HEK293 (cell line): ENCODE data around the gene LAP3.

ENCODE experiments used
- CTCF ChIA-PET: fragments of 350-600 bp; formaldehyde crosslinking; extraction: SDS; loops from one replicate; lab custom pipeline; 2021; ENCODE audit warnings: antibody characterized with exemption; lab: Yijun Ruan, JAX
- POLR2A ChIA-PET: fragments of 300-600 bp; formaldehyde crosslinking; extraction: SDS; loops from one replicate; lab custom pipeline; 2020; ENCODE audit warnings: antibody characterized with exemption, inconsistent platforms; lab: Yijun Ruan, JAX
- H3K27ac ChIP-seq: fragments of 200-500 bp; sonication (Bioruptor generic); 2 replicates; pipeline ENCODE4 v1.5.1; 2014; ENCODE audit warnings: low read depth, low read length, control low read depth, inconsistent platforms; ENCODE audit errors: extremely low read depth
- H3K36me3 ChIP-seq, 2 experiments: fragments of 200-500 bp in 1 of 2; sonication (Bioruptor generic) in 1 of 2; 1 replicate in 1 of 2; 2 replicates in 1 of 2; pipeline ENCODE4 v1.5.1; 2014 to 2017; ENCODE audit warnings: inconsistent platforms in 2 of 2, low read length in 2 of 2; ENCODE audit not compliant: control insufficient read depth in 2 of 2, insufficient read depth in 1 of 2
- H3K4me1 ChIP-seq: fragments of 200-500 bp; sonication (Bioruptor generic); 2 replicates; pipeline ENCODE4 v1.5.1; 2014; ENCODE audit warnings: mild to moderate bottlenecking, low read length, inconsistent platforms; ENCODE audit not compliant: control insufficient read depth, insufficient read depth
- H3K4me3 ChIP-seq: 2 replicates; pipeline ENCODE4 v1.5.1; 2011; ENCODE audit warnings: low read depth, mild to moderate bottlenecking, control low read depth, low read length, moderate library complexity
- H3K9me3 ChIP-seq: fragments of 200-500 bp; sonication (Bioruptor generic); 2 replicates; pipeline ENCODE4 v1.5.1; 2014; ENCODE audit warnings: low read depth, low read length, inconsistent platforms; ENCODE audit not compliant: control insufficient read depth, insufficient read depth
- BCL11B ChIP-seq: fragments of 450-650 bp; formaldehyde crosslinking; IDR thresholded peaks from 2 replicates; pipeline ENCODE4 v1.5.1; 2016; ENCODE audit warnings: low read depth, missing biosample characterization, missing genetic modification characterization
- GLIS1 ChIP-seq: fragments of 450-650 bp; formaldehyde crosslinking; IDR thresholded peaks from 2 replicates; pipeline ENCODE4 v1.5.1; 2016; ENCODE audit warnings: missing biosample characterization, missing genetic modification characterization
- HOXC10 ChIP-seq: sonication (generic); formaldehyde crosslinking; IDR thresholded peaks from 2 replicates; pipeline ENCODE4 v1.8.1; 2023; ENCODE audit warnings: mild to moderate bottlenecking, missing genetic modification reagents
- OSR2 ChIP-seq: fragments of 450-650 bp; formaldehyde crosslinking; IDR thresholded peaks from 2 replicates; pipeline ENCODE4 v1.5.1; 2016; ENCODE audit warnings: missing biosample characterization, missing genetic modification characterization
- OVOL3 ChIP-seq: fragments of 450-650 bp; formaldehyde crosslinking; IDR thresholded peaks from 2 replicates; pipeline ENCODE4 v1.5.1; 2016; ENCODE audit warnings: missing biosample characterization, missing genetic modification characterization
- SP3 ChIP-seq: fragments of 450-650 bp; formaldehyde crosslinking; IDR thresholded peaks from 2 replicates; pipeline ENCODE4 v1.5.1; 2016; ENCODE audit warnings: missing biosample characterization, missing genetic modification characterization
- ZBTB20 ChIP-seq: fragments of 450-650 bp; formaldehyde crosslinking; IDR thresholded peaks from 2 replicates; pipeline ENCODE4 v1.5.1; 2016; ENCODE audit warnings: missing biosample characterization, missing genetic modification characterization
- ZNF146 ChIP-seq: fragments of 450-650 bp; formaldehyde crosslinking; IDR thresholded peaks from 2 replicates; pipeline ENCODE4 v1.5.1; 2016; ENCODE audit warnings: missing biosample characterization, missing genetic modification characterization
- ZNF174 ChIP-seq: fragments of 450-650 bp; formaldehyde crosslinking; IDR thresholded peaks from 2 replicates; pipeline ENCODE4 v1.5.0; 2017; ENCODE audit warnings: missing biosample characterization, mild to moderate bottlenecking, missing genetic modification characterization
- ZNF184 ChIP-seq: fragments of 450-650 bp; IDR thresholded peaks from 2 replicates; pipeline ENCODE4 v1.5.1; 2018; ENCODE audit warnings: missing biosample characterization, mild to moderate bottlenecking, missing genetic modification characterization
- ZNF354C ChIP-seq: fragments of 450-650 bp; formaldehyde crosslinking; IDR thresholded peaks from 2 replicates; pipeline ENCODE4 v1.5.1; 2016; ENCODE audit warnings: missing biosample characterization, missing genetic modification characterization, low read depth, borderline replicate concordance
- ZNF366 ChIP-seq: fragments of 450-650 bp; formaldehyde crosslinking; conservative IDR thresholded peaks from 2 replicates; pipeline ENCODE4 v1.5.1; 2016; ENCODE audit warnings: missing biosample characterization, missing genetic modification characterization
- ZNF473 ChIP-seq: fragments of 450-650 bp; formaldehyde crosslinking; IDR thresholded peaks from 2 replicates; pipeline ENCODE4 v1.5.1; 2017; ENCODE audit warnings: missing biosample characterization, missing genetic modification characterization
- ZNF571 ChIP-seq: fragments of 450-650 bp; formaldehyde crosslinking; IDR thresholded peaks from 2 replicates; pipeline ENCODE4 v1.5.0; 2017; ENCODE audit warnings: missing biosample characterization, missing genetic modification characterization
- ZNF626 ChIP-seq: fragments of 450-650 bp; sonication (Bioruptor Pico); formaldehyde crosslinking; IDR thresholded peaks from 2 replicates; pipeline ENCODE4 v1.5.1; 2018; ENCODE audit warnings: missing biosample characterization, missing genetic modification characterization, inconsistent platforms
- ZNF707 ChIP-seq: fragments of 450-650 bp; formaldehyde crosslinking; IDR thresholded peaks from 2 replicates; pipeline ENCODE4 v1.5.1; 2016; ENCODE audit warnings: missing biosample characterization, missing genetic modification characterization
- ZNF76 ChIP-seq: fragments of 450-650 bp; formaldehyde crosslinking; IDR thresholded peaks from 2 replicates; pipeline ENCODE4; 2016; ENCODE audit warnings: low read depth, missing biosample characterization, missing genetic modification characterization, borderline replicate concordance
- ZNF843 ChIP-seq: fragments of 450-650 bp; formaldehyde crosslinking; IDR thresholded peaks from 2 replicates; pipeline ENCODE4 v1.5.1; 2016; ENCODE audit warnings: missing biosample characterization, missing genetic modification characterization
- ZSCAN16 ChIP-seq: fragments of 450-650 bp; formaldehyde crosslinking; IDR thresholded peaks from 2 replicates; pipeline ENCODE4 v1.5.1; 2016; ENCODE audit warnings: missing biosample characterization, missing genetic modification characterization
- ZSCAN30 ChIP-seq: fragments of 450-650 bp; IDR thresholded peaks from 2 replicates; pipeline ENCODE4 v1.5.1; 2018; ENCODE audit warnings: missing biosample characterization, mild to moderate bottlenecking, missing genetic modification characterization, moderate library complexity
- TF ChIP-seq, protein P1 (sequence below): fragments of 450-650 bp; formaldehyde crosslinking; IDR thresholded peaks from 2 replicates; pipeline ENCODE4 v1.5.1; 2016; ENCODE audit warnings: missing biosample characterization, missing genetic modification characterization, borderline replicate concordance
- TF ChIP-seq, protein P2 (sequence below): fragments of 450-650 bp; formaldehyde crosslinking; IDR thresholded peaks from 2 replicates; pipeline ENCODE4 v1.5.1; 2016; ENCODE audit warnings: missing biosample characterization, missing genetic modification characterization
- TF ChIP-seq, protein P3 (sequence below): fragments of 450-650 bp; formaldehyde crosslinking; IDR thresholded peaks from 2 replicates; pipeline ENCODE4 v1.5.1; 2016; ENCODE audit warnings: missing biosample characterization, missing genetic modification characterization, low read depth
- TF ChIP-seq, protein P4 (sequence below): sonication (generic); formaldehyde crosslinking; IDR thresholded peaks from 2 replicates; pipeline ENCODE4 v1.8.1; 2022; ENCODE audit warnings: mild to moderate bottlenecking, moderate library complexity, missing genetic modification reagents
- TF ChIP-seq, protein P5 (sequence below): fragments of 450-650 bp; formaldehyde crosslinking; IDR thresholded peaks from 2 replicates; pipeline ENCODE4 v1.5.0; 2017; ENCODE audit warnings: missing biosample characterization, missing genetic modification characterization, borderline replicate concordance
- TF ChIP-seq, protein P6 (sequence below): fragments of 450-650 bp; formaldehyde crosslinking; IDR thresholded peaks from 2 replicates; pipeline ENCODE4 v1.5.1; 2016; ENCODE audit warnings: missing biosample characterization, missing genetic modification characterization

LAP3 gene

DNA sequence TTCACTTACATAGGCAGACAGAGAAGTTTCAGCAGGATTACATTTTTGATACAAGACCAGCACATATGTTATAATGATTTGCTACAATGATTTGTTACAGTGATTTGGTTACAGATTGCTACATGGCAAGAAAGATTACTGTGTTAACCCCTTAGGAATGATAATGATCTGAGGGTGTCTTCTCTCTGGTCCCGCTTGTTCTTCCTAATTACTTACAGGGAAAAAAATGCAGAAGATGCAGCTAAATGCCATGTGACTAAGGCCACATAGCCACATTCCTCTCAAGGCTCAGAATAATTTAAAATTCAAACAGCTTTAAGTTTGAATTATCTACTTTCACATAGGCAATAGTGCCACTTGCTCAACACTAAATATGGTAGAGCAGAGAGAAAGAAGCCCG lies 9.7 kb upstream of the LAP3 start:
- no peak overlapping the region for H3K27ac ChIP-seq
- POLR2A ChIA-PET = interaction anchor here (1.1 kb wide), 1 partner anchor 10 kb away, joined by 5 read pairs; the partner anchor contains the start of gene LAP3
- CTCF ChIA-PET = no interaction called here
- no peak overlapping the region for H3K4me3 ChIP-seq
- no peaks in the 10 kb centered on the region for H3K4me1 ChIP-seq
- H3K9me3 ChIP-seq = no peaks in the 10 kb centered on the region
- no peaks in the 10 kb centered on the region for H3K36me3 ChIP-seq
- no peak for TF ChIP-seq ZNF184 (tag by site-specific recombination)
- TF ChIP-seq, protein P1, sequence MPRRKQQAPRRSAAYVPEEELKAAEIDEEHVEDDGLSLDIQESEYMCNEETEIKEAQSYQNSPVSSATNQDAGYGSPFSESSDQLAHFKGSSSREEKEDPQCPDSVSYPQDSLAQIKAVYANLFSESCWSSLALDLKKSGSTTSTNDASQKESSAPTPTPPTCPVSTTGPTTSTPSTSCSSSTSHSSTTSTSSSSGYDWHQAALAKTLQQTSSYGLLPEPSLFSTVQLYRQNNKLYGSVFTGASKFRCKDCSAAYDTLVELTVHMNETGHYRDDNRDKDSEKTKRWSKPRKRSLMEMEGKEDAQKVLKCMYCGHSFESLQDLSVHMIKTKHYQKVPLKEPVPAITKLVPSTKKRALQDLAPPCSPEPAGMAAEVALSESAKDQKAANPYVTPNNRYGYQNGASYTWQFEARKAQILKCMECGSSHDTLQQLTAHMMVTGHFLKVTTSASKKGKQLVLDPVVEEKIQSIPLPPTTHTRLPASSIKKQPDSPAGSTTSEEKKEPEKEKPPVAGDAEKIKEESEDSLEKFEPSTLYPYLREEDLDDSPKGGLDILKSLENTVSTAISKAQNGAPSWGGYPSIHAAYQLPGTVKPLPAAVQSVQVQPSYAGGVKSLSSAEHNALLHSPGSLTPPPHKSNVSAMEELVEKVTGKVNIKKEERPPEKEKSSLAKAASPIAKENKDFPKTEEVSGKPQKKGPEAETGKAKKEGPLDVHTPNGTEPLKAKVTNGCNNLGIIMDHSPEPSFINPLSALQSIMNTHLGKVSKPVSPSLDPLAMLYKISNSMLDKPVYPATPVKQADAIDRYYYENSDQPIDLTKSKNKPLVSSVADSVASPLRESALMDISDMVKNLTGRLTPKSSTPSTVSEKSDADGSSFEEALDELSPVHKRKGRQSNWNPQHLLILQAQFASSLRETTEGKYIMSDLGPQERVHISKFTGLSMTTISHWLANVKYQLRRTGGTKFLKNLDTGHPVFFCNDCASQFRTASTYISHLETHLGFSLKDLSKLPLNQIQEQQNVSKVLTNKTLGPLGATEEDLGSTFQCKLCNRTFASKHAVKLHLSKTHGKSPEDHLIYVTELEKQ (tag by site-specific recombination) = no peak
- TF ChIP-seq, protein P2, sequence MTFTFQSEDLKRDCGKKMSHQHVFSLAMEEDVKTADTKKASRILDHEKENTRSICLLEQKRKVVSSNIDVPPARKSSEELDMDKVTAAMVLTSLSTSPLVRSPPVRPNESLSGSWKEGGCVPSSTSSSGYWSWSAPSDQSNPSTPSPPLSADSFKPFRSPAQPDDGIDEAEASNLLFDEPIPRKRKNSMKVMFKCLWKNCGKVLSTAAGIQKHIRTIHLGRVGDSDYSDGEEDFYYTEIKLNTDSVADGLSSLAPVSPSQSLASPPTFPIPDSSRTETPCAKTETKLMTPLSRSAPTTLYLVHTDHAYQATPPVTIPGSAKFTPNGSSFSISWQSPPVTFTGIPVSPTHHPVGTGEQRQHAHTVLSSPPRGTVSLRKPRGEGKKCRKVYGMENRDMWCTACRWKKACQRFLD (tag by site-specific recombination) = no peak
- no peak for TF ChIP-seq ZNF843 (tag by site-specific recombination)
- no peak for TF ChIP-seq ZNF146 (tag by site-specific recombination)
- TF ChIP-seq, protein P3, sequence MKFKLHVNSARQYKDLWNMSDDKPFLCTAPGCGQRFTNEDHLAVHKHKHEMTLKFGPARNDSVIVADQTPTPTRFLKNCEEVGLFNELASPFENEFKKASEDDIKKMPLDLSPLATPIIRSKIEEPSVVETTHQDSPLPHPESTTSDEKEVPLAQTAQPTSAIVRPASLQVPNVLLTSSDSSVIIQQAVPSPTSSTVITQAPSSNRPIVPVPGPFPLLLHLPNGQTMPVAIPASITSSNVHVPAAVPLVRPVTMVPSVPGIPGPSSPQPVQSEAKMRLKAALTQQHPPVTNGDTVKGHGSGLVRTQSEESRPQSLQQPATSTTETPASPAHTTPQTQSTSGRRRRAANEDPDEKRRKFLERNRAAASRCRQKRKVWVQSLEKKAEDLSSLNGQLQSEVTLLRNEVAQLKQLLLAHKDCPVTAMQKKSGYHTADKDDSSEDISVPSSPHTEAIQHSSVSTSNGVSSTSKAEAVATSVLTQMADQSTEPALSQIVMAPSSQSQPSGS (tag by site-specific recombination) = no peak
- TF ChIP-seq OVOL3 (tag by site-specific recombination) = no peak
- no peak for TF ChIP-seq ZSCAN16 (tag by site-specific recombination)
- TF ChIP-seq ZNF174 (tag by site-specific recombination) = no peak
- TF ChIP-seq, protein P4, sequence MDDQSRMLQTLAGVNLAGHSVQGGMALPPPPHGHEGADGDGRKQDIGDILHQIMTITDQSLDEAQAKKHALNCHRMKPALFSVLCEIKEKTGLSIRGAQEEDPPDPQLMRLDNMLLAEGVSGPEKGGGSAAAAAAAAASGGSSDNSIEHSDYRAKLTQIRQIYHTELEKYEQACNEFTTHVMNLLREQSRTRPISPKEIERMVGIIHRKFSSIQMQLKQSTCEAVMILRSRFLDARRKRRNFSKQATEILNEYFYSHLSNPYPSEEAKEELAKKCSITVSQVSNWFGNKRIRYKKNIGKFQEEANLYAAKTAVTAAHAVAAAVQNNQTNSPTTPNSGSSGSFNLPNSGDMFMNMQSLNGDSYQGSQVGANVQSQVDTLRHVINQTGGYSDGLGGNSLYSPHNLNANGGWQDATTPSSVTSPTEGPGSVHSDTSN (CRISPR knock-in tag) = no peak

DNA sequence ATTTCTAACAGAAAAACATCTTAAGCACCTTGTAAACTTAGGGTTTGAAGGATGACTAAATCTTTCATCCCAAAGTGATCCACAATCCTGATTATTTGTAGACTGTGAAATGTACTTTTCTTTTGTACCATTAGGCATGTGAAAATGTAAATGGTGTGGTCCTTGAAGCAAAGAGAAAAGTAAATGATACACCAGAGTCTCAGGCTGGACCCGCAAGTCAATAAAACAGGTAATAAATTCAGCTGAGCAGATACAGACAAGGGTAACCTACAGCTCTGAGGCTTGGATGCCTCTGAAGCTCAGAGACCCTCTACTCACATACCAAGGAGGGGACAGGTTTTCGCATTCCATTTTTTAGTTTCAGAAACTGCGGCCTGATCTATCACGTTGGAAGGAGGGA lies 2.8 kb upstream of the LAP3 start:
- Histone ChIP-seq H3K4me1 (no peaks in the 10 kb centered on the region), H3K9me3 (no peaks in the 10 kb centered on the region), H3K4me3 (no peak overlapping the region), H3K36me3 (peaks cover 0 to under 1% of the 10 kb centered on the region in 2 experiments; a peak in 1 of 3 replicates), H3K27ac (no peak overlapping the region)
- ChIA-PET CTCF (interaction anchor here (0.6 kb wide), 1 partner anchor 9 kb away, joined by 4 read pairs; no protein-coding TSS in a partner anchor), POLR2A (no interaction called here)
- no peak for TF ChIP-seq ZNF707 (tag by site-specific recombination)
- TF ChIP-seq ZNF626 (tag by site-specific recombination) = no peak
- no peak for TF ChIP-seq SP3 (tag by site-specific recombination)
- no peak for TF ChIP-seq ZNF76 (tag by site-specific recombination)
- TF ChIP-seq ZSCAN30 (tag by site-specific recombination) = no peak
- no peak for TF ChIP-seq ZNF366
- no peak for TF ChIP-seq ZNF571 (tag by site-specific recombination)
- TF ChIP-seq ZBTB20 (tag by site-specific recombination) = no peak
- no peak for TF ChIP-seq ZNF354C (tag by site-specific recombination)
- TF ChIP-seq BCL11B (tag by site-specific recombination) = no peak
- TF ChIP-seq, protein P5, sequence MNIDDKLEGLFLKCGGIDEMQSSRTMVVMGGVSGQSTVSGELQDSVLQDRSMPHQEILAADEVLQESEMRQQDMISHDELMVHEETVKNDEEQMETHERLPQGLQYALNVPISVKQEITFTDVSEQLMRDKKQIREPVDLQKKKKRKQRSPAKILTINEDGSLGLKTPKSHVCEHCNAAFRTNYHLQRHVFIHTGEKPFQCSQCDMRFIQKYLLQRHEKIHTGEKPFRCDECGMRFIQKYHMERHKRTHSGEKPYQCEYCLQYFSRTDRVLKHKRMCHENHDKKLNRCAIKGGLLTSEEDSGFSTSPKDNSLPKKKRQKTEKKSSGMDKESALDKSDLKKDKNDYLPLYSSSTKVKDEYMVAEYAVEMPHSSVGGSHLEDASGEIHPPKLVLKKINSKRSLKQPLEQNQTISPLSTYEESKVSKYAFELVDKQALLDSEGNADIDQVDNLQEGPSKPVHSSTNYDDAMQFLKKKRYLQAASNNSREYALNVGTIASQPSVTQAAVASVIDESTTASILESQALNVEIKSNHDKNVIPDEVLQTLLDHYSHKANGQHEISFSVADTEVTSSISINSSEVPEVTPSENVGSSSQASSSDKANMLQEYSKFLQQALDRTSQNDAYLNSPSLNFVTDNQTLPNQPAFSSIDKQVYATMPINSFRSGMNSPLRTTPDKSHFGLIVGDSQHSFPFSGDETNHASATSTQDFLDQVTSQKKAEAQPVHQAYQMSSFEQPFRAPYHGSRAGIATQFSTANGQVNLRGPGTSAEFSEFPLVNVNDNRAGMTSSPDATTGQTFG (tag by site-specific recombination) = no peak
- TF ChIP-seq HOXC10 (CRISPR knock-in tag) = no peak
- TF ChIP-seq ZNF473 (tag by site-specific recombination) = no peak
- no peak for TF ChIP-seq GLIS1 (tag by site-specific recombination)
- no peak for TF ChIP-seq OSR2 (tag by site-specific recombination)
- TF ChIP-seq, protein P6, sequence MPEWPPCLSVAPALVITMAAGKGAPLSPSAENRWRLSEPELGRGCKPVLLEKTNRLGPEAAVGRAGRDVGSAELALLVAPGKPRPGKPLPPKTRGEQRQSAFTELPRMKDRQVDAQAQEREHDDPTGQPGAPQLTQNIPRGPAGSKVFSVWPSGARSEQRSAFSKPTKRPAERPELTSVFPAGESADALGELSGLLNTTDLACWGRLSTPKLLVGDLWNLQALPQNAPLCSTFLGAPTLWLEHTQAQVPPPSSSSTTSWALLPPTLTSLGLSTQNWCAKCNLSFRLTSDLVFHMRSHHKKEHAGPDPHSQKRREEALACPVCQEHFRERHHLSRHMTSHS (tag by site-specific recombination) = no peak
